Endothelial cell (in vitro differentiated cells): Measurements from ENCODE around the gene SEC61A2. TPM values are rescaled to one million over a fixed set of nuclear protein-coding genes. Genes with fewer than 3 reads are reported as not detected.
"Not testable (repeated sequence)": the region's sequence is repeated elsewhere in the genome, so short reads cannot be mapped to it uniquely, and the experiment has no call there.

Source experiments
- DNase-seq: peaks from one replicate; pipeline ENCODE4 v3.0.0; 2021; ENCODE audit warnings: low spot score
- H3K27ac Mint-ChIP-seq: one replicate; pipeline ENCODE4 v1.8.0; 2021; ENCODE audit warnings: mixed read lengths, inconsistent platforms; ENCODE audit not compliant: unreplicated experiment
- H3K27me3 Mint-ChIP-seq: one replicate; pipeline ENCODE4 v1.8.0; 2021; ENCODE audit warnings: mild to moderate bottlenecking, moderate library complexity, mixed read lengths, inconsistent platforms; ENCODE audit not compliant: unreplicated experiment
- H3K36me3 Mint-ChIP-seq: one replicate; pipeline ENCODE4 v1.8.0; 2021; ENCODE audit warnings: mild to moderate bottlenecking, low read depth, mixed read lengths, inconsistent platforms; ENCODE audit not compliant: unreplicated experiment
- H3K4me1 Mint-ChIP-seq: one replicate; pipeline ENCODE4 v1.8.0; 2021; ENCODE audit warnings: mild to moderate bottlenecking, mixed read lengths, inconsistent platforms; ENCODE audit not compliant: unreplicated experiment
- H3K4me3 Mint-ChIP-seq: one replicate; pipeline ENCODE4 v1.8.0; 2021; ENCODE audit warnings: mild to moderate bottlenecking, mixed read lengths, inconsistent platforms; ENCODE audit not compliant: unreplicated experiment
- H3K9me3 Mint-ChIP-seq: one replicate; pipeline ENCODE4 v1.8.0; 2021; ENCODE audit warnings: mixed read lengths, inconsistent platforms; ENCODE audit not compliant: unreplicated experiment
- total RNA-seq: library from RNA; stranded (reverse); fragmentation: NEBNext Ultra II Directional; extraction: Animal tissue kit (Norgen Biotek cat#: 25700); gene quantifications from one replicate; pipeline ENCODE4 v1.2.1, GENCODE V29; 2021; ENCODE audit not compliant: unreplicated experiment
- TF ChIP-seq, protein P1 (sequence below): fragments of 200-600 bp; sonication (generic); IDR thresholded peaks from one replicate; pipeline ENCODE4 v1.5.0; 2021; ENCODE audit warnings: antibody characterized with exemption; ENCODE audit not compliant: unreplicated experiment

The SEC61A2 gene
- total RNA-seq, 1 donor from 2014 or later, result 9.9 TPM

DNA sequence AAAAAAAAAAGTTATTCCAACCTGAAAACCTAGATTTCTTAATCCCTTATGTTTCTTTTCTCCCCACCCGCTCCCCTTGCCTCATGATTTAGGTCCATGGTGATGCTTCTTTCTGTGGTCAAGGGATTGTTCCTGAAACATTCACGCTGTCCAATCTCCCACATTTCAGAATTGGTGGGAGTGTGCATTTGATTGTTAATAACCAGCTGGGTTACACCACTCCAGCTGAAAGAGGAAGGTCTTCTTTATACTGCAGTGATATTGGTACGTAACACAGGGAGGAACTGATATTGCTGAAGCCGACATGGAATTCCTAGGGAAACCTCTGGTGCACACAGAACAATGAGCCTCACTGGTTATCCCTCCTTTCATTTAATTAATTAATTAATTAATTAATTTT, 38.1 kb upstream of the SEC61A2 start:
- no peaks in the 10 kb centered on the region for H3K27me3 Mint-ChIP-seq
- H3K9me3 Mint-ChIP-seq, result no peaks in the 10 kb centered on the region
- H3K4me1 Mint-ChIP-seq, result no peaks in the 10 kb centered on the region
- no peak overlapping the region for H3K27ac Mint-ChIP-seq
- H3K36me3 Mint-ChIP-seq, result peaks cover 45% of the 10 kb centered on the region
- TF ChIP-seq, protein P1, sequence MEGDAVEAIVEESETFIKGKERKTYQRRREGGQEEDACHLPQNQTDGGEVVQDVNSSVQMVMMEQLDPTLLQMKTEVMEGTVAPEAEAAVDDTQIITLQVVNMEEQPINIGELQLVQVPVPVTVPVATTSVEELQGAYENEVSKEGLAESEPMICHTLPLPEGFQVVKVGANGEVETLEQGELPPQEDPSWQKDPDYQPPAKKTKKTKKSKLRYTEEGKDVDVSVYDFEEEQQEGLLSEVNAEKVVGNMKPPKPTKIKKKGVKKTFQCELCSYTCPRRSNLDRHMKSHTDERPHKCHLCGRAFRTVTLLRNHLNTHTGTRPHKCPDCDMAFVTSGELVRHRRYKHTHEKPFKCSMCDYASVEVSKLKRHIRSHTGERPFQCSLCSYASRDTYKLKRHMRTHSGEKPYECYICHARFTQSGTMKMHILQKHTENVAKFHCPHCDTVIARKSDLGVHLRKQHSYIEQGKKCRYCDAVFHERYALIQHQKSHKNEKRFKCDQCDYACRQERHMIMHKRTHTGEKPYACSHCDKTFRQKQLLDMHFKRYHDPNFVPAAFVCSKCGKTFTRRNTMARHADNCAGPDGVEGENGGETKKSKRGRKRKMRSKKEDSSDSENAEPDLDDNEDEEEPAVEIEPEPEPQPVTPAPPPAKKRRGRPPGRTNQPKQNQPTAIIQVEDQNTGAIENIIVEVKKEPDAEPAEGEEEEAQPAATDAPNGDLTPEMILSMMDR, result no peak
- H3K4me3 Mint-ChIP-seq, result no peak overlapping the region
- DNase-seq, result no peak

DNA sequence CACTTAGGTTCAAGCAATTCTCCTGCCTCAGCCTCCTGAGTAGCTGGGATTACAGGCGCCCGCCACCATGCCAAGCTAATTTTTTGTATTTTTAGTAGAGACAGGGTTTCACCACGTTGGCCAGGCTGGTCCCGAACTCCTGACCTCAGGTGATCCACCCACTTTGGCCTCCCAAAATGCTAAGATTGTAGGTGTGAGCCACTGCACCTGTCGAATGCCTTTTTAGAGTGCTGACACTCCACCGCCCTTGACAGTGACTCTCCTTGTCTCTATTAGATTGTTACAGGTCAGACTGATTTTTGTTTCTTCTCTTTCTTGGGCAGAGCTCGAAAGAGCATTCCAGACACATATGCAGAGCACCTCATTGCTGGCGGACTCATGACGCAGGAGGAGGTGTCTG, 32.1 kb upstream of the SEC61A2 start:
- peaks cover 36% of the 10 kb centered on the region for H3K36me3 Mint-ChIP-seq
- not testable (repeated sequence) for H3K4me1 Mint-ChIP-seq

DNA sequence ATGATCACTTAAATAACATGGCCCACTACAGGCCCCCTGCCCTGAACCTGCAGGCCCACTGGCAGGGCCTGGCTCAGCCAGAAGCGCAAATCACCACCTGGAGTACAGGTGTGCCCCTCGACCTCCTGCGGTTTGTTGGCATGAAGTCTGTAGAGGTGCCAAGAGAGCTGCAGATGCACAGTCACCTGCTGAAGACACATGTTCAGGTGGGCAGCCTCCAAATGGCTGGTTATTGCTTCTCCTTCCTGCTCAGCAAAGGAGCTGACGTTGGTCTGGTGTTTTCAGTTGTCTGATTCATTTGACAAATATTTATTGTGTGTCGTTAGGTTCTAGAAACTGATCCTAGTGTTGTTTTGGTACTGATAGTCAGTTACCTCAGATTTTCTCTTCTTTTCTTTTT, 31.7 kb upstream of the SEC61A2 start:
- H3K27me3 Mint-ChIP-seq, result no peaks in the 10 kb centered on the region
- no peaks in the 10 kb centered on the region for H3K4me1 Mint-ChIP-seq
- DNase-seq, result no peak
- no peaks in the 10 kb centered on the region for H3K9me3 Mint-ChIP-seq
- H3K4me3 Mint-ChIP-seq, result no peak overlapping the region
- no peak overlapping the region for H3K27ac Mint-ChIP-seq
- H3K36me3 Mint-ChIP-seq, result peaks cover 36% of the 10 kb centered on the region
- TF ChIP-seq, protein P1, result no peak

More for the DNA sequence above, 32.1 kb upstream of the SEC61A2 start:
- DNase-seq, H3K27me3 Mint-ChIP-seq, H3K9me3 Mint-ChIP-seq, H3K4me3 Mint-ChIP-seq, H3K27ac Mint-ChIP-seq: not testable (repeated sequence)

DNA sequence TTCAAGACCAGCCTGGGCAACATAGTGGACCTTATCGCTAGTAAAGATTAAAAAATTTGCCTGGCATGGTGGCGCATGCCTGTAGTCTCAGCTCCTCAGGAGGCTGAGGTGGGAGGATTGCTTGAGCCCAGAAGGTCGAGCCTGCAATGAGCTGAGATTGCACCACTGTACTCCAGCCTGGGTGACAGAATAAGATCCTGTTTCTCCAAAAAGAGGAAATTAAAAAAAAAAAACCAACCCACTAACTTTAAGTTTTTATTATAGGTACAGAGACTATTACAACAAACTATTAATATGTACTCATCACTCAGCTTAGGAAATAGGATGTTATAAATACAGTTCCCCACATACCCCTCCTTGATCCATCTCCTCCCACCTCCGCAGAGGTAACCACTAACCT, 30.5 kb upstream of the SEC61A2 start:
- Mint-ChIP-seq H3K4me1 (no peaks in the 10 kb centered on the region), H3K9me3 (no peaks in the 10 kb centered on the region), H3K4me3 (no peak overlapping the region), H3K27me3 (no peaks in the 10 kb centered on the region), H3K27ac (no peak overlapping the region), H3K36me3 (peaks cover 35% of the 10 kb centered on the region)
- TF ChIP-seq, protein P1, result no peak
- DNase-seq, result no peak

DNA sequence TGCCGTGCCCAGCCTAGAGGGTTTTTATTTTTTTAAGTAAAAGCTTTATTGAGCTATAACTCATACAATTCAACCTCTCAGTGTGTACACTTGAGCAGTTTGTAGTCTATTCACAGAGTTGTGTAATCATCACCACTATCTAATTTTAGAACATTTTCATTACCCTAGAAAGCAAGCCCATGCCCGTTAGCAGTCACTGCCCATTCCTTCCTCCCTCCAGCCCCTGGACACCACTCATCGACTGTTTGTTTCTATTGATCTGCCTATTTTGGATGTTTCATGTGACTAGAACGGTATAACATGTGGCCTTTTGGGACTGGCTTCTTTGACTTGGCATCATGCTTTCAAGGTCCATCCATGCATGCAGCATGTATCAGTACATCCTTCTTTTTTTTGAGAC, 25.7 kb upstream of the SEC61A2 start:
- H3K27me3 Mint-ChIP-seq, result no peaks in the 10 kb centered on the region
- no peak for DNase-seq
- H3K36me3 Mint-ChIP-seq, result peaks cover 35% of the 10 kb centered on the region
- H3K4me3 Mint-ChIP-seq, result no peak overlapping the region
- TF ChIP-seq, protein P1, result no peak
- no peak overlapping the region for H3K27ac Mint-ChIP-seq
- no peaks in the 10 kb centered on the region for H3K9me3 Mint-ChIP-seq
- peaks cover 4% of the 10 kb centered on the region for H3K4me1 Mint-ChIP-seq

DNA sequence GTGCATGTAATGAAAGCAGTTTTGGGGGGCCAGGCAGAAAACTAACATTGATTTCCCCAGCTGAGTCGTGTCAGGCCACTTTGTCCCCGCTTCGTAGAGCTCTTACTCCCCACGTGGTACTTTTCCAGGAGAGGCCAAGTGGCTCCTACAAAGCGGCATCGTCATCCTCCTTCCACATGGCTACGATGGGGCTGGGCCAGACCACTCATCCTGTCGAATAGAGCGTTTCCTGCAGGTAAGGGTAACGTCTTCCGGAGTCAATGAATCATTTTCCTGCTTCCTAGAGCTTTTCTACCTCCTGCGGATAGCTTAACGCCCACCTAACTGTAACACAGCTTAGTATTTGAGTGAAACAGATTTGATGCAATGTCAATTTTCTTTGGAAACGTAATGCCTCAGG, 21.7 kb upstream of the SEC61A2 start:
- peak; percentile 12 for DNase-seq
- peaks cover 37% of the 10 kb centered on the region for H3K36me3 Mint-ChIP-seq
- peaks cover 4% of the 10 kb centered on the region for H3K4me1 Mint-ChIP-seq
- H3K27me3 Mint-ChIP-seq, result no peaks in the 10 kb centered on the region
- H3K4me3 Mint-ChIP-seq, result peak overlapping the region; percentile 31
- TF ChIP-seq, protein P1, result no peak
- peak overlapping the region; percentile 70 for H3K27ac Mint-ChIP-seq
- no peaks in the 10 kb centered on the region for H3K9me3 Mint-ChIP-seq
